Fibroblast of skin of left quadriceps (primary cell): ENCODE measurements around the gene GNLY.

Experiments used
- DNase-seq, 2 experiments: peaks; one replicate each; pipeline ENCODE4 v3.0.0-alpha.2; 2013; ENCODE audit warnings: low read depth in 2 of 2

GNLY gene

DNA sequence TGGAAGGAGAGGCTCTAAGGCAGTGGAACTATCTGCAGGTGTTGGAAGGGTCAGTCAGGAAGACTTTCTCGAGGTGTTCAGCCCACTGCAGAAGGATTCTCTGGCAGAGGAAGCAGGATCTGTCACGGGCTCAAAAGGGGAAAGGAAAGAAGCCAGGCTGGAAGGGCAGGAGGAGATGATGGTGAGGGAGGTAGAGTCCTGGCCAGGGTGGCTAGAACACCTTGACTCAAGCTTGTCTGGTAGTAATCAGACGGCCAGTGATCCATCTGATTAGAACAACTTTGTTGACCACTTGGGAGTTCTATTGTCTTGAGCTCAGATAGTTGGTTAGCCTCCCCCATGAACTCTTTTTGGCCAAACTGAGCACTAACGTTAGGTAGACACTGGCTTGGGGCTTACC lies 49.9 kb downstream of the GNLY start:
- DNase-seq: no peak

DNA sequence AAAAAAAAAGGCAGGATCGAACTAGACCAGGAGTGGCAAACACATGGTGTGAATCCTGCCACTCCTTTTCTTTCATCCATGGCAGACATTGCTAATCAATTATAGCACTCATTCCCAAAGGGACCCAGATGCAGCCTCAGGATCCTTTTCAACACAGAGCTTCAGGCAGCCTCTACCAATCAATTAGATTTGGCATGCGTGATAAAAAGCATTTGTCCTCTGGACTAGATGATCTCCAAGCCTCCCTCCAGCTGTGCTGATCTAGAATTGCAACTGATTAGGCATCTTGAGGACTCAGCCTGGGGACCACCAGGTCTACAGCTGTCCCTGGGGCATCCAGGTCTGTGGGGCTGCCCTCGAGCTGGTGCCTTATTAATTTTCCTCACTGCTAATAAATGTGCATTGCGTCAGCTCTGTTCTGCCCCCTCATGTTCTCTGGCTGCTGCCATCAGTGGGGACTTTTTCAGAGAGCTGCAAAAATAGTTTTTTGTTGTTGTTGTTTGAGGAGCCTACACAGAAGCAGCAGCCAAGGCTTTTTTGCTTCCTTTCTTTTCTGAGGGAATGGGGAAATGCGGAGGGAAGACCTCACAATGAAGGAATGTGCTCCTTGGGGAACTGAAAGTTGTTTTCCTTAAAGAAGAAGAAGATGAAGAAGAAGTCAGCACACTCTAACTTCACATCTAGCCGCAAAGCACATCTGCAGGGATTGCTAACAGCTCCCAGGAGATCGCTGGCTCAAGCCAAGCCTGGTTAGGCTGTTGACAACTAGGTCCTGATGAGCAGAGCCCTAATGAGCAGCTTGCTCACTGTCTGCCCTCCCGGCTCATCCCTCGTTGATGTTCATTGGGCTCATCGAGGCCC lies 50.8 kb downstream of the GNLY start:
- DNase-seq: peak; percentile 97

DNA sequence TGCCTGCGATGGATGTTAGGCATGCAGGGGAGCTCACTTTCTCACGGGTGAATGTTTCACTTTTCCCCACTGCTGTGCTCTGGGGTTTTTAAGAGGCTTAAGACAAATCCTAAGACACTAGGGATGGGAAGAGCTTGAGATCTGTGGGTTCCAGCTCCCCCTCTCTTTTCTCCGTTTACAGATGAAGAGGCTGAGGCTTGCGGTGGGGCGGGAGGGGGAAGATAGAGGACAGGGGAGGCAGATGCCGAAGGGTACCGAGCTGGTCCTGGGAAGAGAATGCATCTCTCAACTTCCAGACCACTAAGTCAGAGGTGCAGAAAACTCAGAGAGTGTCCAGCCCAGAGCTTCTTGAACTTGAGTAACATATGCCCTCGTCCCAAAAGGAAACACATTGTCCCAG lies 51.5 kb downstream of the GNLY start:
- no peak for DNase-seq

DNA sequence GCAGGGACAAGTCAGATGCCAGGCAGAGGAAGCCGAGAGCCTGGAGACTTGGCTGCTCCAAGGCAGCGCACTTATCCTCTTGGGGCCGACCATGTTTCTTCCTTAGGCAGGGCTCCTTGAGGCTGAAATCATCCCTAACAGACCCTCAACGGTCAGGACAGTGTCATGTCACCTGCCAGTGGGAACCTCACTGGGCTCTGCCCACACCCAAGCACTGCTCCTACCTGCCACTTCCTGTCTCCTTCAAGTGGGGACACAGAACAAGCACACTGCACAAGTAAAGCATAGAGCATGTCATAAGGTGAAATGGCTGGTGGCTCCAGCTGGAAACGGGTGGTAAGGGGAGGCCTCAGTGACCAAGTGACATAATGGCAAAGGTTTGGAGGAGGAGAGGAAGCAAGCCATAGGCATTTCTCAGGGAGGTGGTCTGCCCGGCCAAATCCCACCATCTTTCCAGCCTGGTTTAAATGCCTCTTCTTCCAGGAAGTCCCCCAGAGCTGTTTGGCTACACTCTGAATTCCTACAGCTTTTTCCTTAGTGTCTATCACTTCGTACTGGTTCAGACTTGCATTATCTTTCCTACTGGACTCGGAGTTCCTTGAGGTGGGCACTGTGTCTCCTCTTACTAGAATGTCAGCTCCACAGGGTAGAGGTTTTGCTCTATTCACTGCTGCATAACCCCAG lies 52.3 kb downstream of the GNLY start:
- no peak for DNase-seq

DNA sequence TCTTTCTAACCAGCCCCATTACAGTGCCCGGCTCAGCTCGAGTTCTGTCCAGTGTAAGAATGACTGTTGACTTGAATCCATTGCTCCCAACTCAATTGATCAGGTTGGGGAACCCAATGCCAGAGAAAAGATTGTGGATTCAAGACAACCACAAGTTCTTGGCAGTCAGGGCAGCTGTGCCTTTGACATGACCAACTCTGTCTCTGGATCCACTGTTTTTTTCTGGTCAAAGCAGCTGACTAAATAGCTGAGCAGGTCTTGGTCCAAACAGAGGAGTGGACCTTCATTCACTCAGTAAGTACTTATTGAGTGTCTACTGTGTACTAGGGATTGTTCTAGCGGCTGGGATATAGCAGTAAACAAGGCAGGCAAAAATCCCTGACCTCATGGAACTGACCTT lies 53.3 kb downstream of the GNLY start:
- DNase-seq: no peak

DNA sequence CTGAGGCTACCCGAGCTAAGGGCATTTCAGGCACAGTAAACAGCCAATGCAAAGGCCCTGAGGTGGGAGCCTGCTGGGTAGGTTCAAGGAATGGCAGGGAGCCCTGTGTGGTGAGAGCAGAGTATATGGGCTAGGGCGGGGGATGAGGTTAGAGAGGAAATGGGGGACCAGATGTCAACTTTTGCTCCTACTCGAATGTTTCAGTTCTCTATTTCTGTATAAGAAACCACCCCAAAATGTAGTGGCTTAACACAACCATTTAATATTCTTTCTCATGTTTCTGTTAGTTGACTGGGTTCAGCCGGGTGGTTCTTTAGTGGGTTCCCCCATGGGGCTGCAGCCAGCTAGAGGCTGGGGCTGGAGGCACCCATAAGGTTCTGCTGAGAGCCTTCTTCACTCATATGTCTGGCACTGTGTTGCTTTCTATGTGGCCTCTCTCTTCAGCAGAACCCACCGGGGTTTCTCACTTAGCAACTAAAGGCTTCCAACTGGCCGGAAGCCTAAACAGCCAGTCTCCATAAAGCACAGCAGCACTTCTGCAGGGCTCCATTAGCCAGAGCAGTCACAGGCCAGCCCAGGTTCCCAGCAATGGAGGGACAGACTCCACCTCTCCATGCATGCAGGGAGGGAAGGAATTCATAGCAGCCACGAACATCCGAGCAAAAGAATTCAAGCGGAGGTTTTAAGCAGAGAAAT lies 54.0 kb downstream of the GNLY start:
- DNase-seq: no peak
